ENCODE results near the gene TOM1L2.
A peak's percentile ranks its signal among the peaks of the same experiment; 100 is the strongest.
"Not testable (repeated sequence)": the region's sequence is repeated elsewhere in the genome, so short reads cannot be mapped to it uniquely, and the experiment has no call there.

Gene TOM1L2

GRCh38 chr17:17972126-17972951 is at the start of gene TOM1L2, which contains the start of gene DRC3:
TSS of gene TOM1L2 (minus strand) at chr17:17972400. CDS start at chr17:17972313, 87 bp downstream.
TSS of gene DRC3 (plus strand) at chr17:17972862. CDS start at chr17:17977599, 4,737 bp downstream.
- DNase-seq = peak; percentile 100

- DNase-seq = no peak
Observed at GRCh38 chr17:18021372-18021771, 49.2 kb upstream of the TOM1L2 start.

GRCh38 chr17:18020971-18021370 is 48.8 kb upstream of the TOM1L2 start:
- no peak for DNase-seq

GRCh38 chr17:18019838-18020154 is 47.6 kb upstream of the TOM1L2 start:
- DNase-seq = no peak

- DNase-seq = no peak
Observed at GRCh38 chr17:18018411-18018921, 46.3 kb upstream of the TOM1L2 start.

GRCh38 chr17:18017958-18018357 is 45.8 kb upstream of the TOM1L2 start:
- DNase-seq = no peak

- DNase-seq = no peak
Observed at GRCh38 chr17:18016426-18016825, 44.2 kb upstream of the TOM1L2 start.

- DNase-seq = no peak
Observed at GRCh38 chr17:18015593-18015992, 43.4 kb upstream of the TOM1L2 start.

DNA sequence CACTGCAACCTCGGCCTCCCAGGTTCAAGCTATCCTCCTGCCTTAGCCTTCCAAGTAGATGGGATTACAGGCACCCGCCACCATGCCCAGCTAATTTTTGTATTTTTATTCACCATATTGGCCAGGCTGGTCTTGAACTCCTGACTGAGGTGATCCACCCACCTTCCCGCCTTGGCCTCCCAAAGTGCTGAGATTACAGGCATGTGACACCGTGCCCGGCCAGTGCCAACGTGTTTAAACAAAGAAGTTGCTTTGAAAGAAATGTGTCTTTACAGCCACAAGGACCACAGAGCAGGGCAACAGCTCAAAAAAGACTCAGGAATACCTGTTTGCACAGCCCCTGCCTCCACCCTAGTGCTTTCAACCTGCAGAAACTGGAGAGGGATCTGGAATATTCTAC is 41.8 kb upstream of the TOM1L2 start:
- DNase-seq = no peak

DNA sequence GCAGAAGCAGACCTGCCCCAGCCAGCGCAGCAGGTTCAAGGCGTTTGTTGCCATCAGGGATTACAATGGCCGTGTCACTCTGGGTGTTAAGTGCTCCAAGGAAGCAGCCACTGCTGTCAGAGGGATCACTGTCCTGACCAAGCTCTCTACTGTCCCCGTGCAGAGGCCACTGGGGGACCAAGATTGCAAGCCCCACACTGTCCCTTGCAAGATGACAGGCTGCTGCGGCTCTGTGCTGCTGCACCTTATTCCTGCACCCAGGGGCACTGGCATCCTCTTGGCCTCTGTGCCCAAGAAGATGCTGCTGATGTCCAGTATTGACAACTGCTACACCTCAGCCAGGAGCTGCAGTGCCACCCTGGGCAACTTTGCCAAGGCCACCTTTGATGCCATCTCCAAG is 39.1 kb upstream of the TOM1L2 start:
- no peak for DNase-seq

GRCh38 chr17:18009609-18010420 is 37.6 kb upstream of the TOM1L2 start:
- DNase-seq = no peak

DNA sequence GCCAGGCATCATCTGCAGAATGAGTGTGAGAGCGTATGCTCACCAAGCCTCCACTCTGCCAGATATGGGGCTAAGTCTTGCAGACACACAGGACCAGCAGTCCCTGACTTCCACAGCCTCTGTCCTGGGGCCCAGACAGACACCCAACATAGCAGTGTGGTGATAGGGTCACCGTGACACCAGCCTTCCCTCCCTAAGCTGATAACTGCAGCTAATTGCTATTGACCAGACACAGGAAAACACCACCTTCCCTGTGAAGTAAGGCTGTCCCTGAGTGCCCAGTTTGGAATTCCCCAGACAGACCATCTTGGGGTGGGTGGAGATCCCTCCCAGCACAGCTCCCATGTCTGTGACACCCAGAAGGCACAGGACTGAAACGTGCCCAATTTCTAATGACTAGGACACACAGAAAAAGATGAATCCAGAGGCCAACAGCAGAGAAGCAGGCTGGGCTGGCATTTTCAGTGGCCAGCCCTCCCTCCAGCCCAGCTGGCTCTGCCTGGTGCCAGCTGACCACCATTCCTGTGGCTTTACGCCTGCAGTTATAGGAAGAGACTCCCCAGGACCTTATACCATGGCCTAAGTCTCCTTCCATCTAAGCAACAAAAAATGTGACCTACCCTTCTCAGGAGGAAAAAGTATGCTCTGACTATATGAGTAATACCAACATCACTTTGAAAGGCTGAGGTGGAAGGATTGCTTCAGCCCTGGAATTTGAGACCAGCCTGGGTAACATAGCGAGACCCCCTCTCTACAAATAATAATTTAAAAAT is 36.5 kb upstream of the TOM1L2 start:
- DNase-seq = no peak

- DNase-seq = no peak
Observed at GRCh38 chr17:18006495-18007239, 34.5 kb upstream of the TOM1L2 start.

DNA sequence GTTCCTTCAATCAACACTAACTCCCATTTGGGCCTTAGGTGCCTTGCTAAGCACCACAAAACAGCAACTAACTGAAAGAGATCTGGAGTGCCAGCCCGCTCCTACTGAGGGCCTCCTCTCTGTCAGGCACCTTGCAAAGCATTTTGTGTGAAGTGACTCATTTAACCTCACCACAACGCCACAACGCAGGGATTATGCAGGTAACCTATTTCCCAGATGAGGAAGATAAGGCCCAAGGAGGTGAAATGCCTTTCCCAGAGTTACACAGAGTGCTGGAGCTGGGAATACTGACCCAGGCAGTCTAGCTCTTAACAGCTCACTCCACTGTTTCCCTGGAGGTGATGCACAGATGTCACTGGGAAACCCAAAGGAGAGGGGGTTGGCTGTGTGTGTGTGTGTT is 33.3 kb upstream of the TOM1L2 start:
- no peak for DNase-seq

DNA sequence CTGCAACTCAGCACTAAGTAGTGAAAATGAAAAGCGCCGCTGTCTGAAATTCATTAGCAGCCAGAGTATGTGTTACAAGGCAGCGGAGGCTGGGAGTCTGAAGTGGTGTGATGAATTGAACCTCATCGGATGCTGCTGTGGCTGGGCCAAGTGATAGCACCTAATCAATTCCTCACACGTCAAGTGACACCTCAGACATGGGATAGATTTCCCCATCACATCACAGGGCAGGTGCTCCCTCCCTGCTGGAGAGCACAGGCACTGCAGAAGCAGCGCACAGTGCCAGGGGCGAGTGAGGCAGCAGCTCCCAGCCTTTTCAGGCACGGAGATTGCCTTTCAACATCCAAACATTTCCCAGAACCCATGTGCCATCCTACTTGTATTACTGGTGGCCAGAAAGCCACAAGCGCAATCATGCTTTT is 32.7 kb upstream of the TOM1L2 start:
- DNase-seq = no peak

- no peak for DNase-seq
Observed at GRCh38 chr17:18004345-18004744, 32.1 kb upstream of the TOM1L2 start.

DNA sequence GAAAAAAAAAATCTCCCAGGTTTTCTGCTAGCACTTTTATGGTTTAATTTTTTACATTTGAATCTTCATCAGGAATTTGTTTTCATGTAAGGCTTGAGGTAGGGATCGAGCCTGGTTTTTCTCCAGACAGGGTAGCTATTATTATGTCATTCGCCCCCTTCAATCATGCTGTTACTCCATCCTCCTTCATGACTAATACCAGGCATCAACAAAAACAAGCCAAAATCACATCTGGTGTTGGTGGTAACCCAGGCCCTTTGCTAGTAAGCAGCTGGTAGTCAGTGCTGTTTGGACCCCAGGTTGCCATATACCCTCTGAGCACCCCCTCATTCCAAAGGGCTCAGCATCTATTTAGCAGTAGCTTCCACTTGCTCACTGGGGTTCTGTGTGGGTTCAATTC is 30.0 kb upstream of the TOM1L2 start:
- DNase-seq = no peak

- DNase-seq = no peak
Observed at GRCh38 chr17:18000030-18000408, 27.8 kb upstream of the TOM1L2 start.

DNA sequence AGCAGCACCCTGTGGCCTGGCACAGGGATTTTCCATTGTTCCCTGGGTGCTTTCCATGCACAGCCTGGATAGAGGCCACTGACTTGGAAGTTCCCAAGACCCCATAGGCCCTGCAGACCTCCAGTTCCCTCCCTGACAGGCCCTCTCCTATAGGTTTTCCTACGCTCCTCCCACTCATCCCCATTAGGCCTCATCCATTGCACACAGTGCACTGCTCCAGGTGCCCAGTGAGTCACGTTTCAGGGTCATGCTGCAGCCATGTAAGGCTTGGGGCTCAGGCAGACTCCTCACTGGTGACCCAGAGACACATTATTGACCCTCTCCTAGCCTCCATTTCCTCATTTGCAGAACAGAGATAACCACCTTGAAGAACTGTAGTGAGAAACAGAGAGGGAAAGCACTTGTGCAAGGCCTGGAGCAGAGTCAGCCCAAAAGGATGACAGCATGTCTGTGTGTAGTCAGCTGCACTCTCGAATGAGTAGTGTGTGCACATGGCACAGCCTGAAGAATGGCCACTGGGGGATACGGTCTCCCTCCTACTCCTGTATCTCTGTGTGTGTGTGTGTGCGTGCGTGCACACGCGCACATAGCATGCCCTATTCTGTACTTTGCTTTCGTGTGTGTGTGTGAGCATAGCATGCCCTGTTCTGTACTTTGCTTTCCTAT is 27.3 kb upstream of the TOM1L2 start:
- DNase-seq = no peak

DNA sequence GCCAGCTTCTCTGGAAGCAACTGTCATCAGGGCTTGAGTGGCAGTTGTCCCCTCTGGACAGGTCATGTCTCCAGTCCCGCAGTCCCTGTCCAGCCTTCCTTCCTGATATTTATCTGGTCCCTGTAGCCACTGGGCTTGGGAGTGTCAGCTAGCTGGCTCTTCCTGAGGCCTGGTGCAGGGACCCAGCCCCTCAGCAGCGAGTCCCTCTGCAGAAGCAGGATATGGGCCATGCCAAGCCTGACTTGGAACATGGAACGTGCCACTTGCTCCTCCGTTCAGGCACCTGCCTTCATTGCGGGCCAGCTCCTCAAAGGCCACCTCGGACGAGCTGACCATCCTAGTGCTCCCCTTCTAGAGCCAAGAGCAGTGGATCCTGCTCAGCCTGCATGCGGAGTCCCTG is 26.7 kb upstream of the TOM1L2 start:
- no peak for DNase-seq

- not testable (repeated sequence) for DNase-seq
Observed at GRCh38 chr17:17995887-17996286, 23.7 kb upstream of the TOM1L2 start.

Data from activated CD4-positive, alpha-beta T cell treated with anti-CD3 and anti-CD28 coated beads for 4 hours (primary cell).